NCI-H524 treated with DMSO at 0.1 percent for 48 hours (cell line): ENCODE data around the gene ZNF236.
"Not testable (repeated sequence)": the region's sequence is repeated elsewhere in the genome, so short reads cannot be mapped to it uniquely, and the experiment has no call there.

Source experiments
- DNase-seq: peaks from one replicate; lab custom pipeline; 2025; lab: John Stamatoyannopoulos, UW

ZNF236 gene

DNA sequence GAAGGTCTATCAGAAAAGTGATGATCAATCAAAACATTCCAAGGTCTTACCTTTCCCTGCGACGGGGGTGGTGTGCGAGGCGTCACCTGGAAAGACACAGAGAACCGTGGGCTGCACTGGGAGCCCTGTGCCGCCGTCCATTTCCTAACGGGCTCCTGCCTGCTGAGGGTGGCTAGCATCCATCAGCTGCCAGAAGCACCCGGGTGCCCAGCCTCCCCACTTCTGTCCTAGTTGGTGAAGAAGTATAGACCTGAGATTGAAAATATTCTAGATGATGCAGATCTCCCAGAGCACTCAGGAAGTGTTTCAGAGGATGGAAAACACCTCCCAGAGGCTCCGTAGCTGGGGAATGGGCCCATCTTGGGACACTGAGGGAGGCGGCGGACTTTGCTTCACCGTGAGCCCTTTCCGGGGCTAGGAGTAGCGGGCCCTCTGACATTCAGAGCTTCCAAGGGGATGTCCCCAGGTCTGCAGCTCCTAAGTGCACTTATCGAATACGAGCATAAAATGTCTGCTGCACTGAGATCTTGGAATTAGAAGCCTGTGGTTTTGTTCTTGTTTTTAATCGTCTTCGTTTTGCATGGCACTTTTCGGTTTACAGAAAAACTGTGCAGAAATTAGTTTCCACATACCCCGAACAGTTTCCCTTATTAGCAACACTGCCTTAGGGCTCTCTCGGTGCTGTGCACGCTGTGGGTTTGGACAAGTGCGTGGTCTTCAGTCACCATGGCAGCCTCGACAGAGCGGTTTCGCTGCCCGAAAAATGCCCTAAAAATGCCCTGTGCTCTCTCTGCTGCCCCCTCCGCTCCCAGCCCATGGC lies 166.7 kb downstream of the ZNF236 start:
- no peak for DNase-seq

DNA sequence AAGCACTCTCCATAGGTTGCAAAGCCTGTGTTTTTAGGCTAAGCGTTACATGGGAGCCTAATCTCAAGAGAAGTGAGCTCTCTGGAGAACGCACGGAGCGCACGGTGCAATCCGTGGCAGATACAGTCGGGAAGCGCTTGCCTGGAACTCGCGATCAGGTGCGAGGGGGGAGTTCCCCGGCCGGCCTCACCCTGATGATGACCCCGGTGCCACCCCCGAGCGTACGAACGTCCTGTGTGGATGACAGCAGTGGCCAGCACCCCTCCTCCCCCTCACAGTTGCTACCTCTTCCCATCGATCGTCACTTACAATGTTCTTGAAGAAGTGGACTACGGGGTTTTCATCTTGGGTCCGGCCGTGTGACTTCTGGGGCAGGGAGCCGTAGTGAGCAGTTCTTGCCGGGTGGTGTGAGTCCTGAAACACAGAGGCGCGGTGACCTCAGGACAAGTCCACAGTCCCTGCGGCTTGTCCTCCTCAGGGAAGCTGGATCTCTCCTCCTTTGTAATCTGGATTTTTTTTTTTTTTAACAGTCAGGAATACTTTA lies 167.4 kb downstream of the ZNF236 start:
- no peak for DNase-seq

DNA sequence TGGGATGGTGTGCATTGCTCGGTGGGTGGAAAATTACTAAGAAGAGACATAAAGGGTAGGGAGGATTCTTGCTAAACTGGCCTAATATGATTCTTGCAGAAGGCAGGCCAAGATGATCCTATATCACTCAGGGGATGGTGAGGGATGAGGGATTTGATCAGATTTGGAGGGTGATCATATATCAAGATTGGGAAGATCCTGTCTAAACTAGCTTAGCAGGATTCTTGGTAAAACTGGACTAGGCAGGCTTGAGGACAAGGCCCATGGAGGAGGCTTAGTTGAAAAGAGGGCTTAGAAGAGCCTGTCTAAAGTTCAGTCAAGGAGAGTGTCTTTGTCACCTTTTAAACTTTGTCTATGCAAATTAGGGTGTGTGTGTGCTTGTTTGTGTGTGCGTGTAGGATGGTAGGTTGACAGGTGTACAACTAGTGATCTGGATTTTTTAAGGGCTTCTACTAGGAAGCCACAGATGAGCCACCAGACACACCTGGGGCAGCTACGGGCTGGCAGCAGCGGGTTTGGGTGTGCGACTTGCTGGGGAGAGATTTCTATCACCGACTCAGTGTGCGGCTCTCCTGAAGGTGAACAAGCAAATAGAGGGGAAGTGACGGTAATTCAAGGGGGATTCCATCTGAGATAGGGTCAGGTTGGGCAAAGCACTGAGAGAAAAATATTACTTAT lies 168.1 kb downstream of the ZNF236 start:
- DNase-seq, result not testable (repeated sequence)

DNA sequence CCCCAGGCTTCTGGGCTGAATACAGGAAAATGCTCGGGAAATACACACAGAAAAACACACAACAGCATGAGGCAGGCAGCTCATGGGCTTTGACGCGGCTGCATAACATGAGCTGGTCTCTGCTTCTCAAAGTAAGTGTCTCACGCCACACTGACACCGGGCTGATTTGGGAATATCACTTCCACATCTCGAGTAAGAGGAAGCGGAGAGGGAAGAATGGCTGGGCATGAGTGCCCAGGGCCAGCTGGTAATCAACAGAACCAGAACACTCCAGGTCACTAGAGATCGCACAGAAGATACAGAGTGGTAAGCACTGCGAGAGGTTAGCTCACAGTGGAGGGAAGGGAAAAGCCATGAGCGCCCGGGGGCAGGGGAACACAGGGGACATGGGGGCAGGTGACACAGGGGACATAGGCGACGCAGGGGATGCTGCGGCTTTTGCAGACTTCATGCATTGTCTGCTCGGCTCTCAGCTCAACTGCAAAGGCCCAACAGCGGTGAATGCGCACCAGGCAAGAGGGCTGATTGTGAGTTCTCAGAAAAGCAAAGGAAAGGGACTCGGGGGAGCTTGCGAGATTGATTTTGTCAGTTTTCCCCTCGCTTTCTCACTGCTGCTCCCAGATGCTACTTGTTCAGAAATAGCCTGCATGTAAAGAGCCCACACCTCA lies 168.8 kb downstream of the ZNF236 start:
- DNase-seq, result no peak

DNA sequence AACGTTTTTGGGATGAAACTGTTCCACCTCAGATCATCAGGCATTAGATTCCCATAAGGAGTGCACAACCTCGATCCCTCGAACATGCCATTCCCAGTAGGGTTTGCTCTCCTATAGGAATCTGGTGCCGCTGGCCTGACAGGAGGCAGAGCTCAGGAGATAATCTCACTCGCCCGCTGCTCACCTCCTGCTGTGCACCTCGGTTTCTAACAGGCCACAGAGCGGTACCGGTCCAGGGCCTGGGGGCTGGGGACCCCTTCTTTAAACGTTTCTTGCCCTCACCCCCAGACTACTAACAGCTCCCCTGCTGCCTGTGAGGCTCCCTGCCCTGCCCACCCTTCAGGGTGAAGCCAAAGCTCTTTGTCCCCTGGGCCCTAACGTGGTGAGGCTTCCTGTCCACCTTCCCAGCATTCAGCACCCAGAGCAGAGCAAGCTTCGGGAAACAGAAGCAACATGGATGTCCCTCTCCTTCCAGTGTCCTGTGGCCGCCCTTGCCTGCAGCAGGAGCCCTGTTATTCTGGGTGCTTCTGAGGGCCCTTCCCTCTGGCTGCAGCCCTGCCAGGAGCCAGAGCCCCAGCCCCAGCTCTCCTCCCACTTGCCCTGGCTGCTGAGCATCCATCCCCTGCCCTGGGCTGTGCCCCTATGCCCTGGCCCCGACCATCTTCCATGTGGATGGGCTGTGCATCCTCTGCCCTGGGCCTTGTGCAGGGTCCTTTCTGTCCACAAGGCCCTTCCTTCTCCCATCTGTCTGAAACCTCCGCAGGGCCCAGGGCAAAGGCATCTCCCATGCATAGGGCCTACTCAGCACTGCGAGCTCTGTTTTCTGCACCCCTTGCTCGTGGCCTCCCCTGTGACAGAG lies 170.1 kb downstream of the ZNF236 start:
- DNase-seq, result no peak

DNA sequence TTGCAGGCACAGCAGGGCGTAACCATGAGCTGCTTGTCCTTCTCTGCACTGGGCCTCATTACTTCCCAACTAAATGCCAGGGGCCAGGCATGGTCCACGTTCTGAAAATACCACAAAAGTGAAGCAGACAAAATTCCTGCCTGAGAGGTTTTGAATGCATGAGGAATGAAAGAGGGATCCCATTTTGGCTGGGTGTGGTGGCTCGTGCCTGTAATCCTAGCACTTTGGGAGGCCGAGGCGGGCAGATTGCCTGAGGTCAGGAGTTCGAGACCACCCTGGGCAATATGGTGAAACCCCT lies 170.7 kb downstream of the ZNF236 start:
- DNase-seq, result no peak

DNA sequence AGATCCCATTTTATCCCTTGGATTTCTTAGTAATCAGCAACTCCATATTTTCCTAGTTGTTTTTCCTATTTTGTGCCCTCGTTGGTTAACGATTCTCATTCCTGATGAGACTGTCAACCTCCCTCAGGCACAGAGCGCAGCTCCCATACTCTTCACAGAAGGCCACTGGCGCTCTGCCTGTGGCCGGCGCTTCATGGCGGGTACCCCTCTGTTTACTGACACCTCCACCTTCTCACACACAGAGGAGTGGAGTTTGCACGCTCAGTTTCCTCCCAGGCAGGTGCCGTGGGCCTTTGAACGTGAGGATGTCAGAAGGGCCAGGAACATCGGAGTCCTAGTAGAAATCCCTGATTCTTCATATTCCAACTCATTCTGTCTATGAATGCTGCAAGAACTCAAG lies 171.2 kb downstream of the ZNF236 start:
- no peak for DNase-seq

DNA sequence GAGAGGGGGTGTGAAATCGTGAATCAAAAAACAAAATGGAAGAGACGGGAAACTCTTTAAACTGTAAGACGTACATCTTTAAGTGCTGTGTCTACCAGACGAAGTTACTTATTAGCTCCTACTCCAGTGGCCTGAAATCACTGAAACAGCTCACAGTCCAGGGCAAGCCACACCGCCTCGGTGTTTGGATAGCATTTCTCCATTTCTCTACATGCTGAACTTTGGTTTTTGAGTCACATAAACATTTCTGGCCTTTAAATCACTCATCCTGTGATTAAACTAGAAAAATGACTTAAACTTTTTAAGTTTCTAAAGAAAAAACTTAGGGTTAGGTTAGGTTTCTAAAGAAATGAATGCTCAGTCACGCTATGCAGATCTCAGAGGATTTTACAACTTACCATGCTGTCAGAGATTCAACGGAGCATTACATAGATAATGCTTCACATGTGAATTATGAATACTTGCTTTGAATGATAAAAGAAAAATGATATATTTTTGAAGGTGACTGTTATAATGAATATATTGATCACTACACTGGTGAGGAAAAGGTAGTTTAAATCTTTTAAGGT lies 171.8 kb downstream of the ZNF236 start:
- no peak for DNase-seq

DNA sequence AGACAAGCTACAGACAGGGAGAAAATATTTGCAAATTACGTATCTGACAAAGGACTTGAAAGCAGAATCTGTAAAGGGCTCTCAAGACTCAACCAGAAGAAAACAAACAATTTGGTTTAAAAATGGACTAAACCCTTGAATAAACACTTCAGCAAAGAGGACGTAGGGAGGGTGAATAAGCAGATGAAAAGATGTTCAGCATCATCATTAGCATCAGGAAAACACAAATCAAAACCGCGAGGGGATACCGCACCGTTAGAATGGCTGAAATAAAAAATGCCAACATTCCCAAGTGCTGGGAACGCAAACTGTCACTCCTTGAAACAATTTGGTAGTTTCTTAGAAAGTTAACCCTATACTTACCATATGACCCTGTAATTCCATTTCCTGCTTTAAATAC lies 173.5 kb downstream of the ZNF236 start:
- DNase-seq, result no peak

DNA sequence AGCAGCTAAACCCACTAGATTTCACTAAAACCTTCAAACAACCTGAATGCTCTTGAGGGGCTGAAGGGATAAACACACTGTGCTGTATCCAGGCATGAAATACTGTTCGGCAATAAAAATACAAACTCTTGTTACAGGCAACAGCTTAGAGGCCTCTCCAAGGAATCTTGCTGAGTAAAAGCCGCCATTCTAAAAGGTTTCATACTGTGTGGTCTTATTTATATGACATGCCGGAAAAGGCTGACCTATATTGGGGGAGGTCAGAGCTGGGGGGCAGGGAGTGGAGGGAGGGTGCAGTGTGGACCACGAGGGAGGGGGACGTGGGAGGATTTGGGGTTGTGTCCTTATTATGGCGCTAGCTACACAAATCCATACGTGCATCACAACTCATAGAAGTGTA lies 174.1 kb downstream of the ZNF236 start:
- DNase-seq, result no peak

DNA sequence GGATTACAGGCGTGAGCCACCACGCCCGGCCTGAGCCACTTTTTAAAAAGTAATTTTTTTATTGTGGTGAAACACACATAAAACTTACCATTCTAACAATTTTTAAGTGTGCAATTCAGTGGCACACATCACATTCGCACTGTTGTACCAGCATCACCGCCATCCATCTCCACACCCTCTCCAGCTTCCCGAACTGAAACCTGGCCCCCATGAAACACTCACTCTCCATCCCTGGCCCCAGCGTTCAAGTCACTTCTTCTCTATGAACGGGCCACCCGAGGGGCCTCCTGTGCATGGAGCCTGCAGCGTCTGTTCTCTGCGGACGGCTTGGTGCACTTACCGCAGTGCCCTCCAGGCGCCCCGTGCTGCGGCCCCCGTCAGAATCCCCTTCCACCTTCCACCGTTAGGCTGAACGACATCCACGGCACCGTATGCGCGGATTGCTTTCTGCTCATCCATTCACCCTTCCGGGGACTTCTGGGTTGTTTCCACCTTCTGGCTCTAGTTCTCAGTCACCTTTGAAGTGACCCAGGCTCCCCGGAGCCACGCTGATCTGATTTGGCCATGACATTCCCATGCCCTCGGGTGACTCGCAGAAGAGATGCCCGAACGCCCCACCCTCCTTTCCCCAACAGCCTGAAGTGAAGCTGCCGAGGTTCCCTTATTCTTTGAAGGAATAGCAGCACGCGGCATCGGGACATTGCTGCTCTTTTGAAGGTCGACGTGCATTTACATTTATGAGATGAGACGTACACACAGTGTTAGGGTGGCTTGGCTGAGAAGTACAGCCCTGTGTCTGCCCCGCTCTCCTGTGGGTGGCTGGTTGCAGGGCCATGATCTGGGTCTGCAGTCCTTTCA lies 175.8 kb downstream of the ZNF236 start:
- no peak for DNase-seq

DNA sequence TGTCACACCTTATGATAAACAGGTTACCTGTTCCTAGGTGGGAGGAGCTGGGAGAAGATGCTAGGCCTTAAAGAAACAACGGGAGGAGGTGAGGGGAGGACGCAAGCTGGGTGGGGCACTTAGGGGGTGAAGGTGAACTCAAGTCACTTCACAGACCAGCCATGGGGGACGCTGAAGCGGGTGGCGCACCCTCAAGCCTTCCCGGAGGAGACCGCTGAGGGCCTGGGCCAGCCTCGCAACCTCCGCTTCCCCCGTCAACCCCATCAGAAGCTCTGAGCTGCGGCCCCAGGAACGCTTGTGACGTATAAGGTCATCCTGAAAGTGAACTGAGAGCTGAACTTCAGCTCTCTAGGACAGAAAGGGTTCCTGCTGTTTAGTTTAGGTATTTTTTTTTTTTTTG lies 176.7 kb downstream of the ZNF236 start:
- no peak for DNase-seq

DNA sequence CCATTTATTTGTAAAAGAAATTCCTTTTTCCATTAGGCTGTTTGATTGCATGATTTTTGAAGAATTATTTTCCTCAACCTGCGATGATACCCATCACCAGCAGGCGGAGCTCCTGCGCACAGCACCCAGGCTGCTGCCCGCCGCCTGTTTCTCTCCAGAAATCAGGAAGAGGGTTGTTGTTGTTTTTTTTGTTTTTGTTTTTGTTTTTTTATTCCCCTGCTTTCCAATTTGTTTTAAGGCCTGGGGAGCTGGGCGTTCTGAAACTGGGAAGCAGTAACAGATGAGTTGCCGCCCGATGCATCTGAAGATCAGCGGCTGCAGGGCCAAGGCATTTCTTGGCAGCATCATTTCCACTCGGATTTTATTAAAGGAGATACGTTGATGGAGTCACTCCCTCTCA lies 178.2 kb downstream of the ZNF236 start:
- no peak for DNase-seq

DNA sequence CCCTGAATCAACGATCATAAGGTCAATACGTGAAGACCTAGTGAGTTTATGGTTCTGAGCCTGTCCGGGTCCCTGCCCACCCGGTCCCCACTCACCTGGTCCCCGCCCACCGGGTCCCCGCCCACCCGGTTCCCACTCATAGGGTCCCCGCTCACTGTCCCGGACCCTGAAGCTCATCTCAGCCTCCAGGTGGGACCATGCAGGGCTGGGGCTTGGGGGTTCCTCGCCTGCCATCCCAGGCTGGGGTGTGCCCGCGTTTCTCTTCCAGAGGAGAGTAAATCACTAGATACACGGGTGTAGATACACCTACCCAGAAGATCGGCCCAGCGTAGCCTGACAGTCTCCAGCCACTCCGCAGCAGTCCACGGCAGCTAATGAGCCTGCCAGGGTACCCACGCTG lies 178.7 kb downstream of the ZNF236 start:
- DNase-seq, result no peak

DNA sequence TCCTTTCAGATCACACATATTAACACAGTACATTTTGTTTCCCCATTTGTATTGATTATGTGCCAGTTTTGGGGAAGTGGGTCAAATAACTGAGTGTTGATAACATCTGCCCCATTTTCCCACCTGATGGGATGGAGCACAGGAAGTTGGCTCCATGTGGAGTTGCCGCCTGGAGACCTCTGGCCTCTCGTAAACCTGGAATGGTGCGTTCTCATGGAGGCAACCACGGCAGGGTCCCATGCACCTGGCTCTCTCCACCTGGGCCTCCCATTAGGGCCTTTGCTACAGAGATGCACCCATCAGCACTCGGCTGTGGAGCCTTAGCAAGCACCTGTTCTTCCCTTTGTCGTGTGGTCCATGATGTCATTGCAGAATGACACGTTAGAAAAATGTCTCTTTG lies 179.6 kb downstream of the ZNF236 start:
- no peak for DNase-seq

DNA sequence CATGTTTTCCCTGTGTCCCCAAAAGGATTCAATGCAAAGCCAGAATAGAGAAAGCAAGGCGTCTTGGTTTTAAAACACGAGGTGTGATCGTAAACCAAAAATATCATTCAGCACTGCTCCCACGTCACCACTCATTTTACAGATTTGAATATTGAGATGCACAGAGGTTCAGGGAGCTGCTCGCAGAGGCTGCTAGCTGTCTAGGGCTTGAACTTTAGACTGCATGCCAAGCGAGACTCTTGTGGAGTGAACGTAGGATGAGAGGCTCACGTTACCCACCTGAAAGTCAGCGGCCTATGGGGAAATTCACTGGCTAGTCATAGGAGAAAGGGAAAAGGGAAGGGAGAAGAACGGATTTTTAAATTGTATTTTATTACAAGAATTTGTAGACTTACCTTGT lies 180.1 kb downstream of the ZNF236 start:
- DNase-seq, result no peak

DNA sequence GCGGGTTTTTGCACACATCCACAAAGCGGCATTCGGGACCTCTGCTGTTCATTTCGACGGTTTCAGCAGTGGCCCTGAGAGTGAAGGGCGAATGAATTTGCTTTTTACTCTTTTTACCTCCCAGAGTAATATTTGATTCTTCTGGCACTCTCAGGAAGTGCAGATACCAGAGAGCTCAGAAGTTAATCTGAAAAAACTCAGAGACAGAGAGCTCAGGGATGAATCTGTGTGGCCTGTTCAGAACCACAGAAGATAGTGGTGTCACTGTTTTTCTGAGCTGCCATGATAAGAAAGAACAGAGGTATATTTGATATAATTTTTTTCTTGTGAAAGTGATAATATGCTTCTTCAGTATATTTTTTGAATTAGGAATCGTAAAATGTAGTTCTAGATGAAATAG lies 181.0 kb downstream of the ZNF236 start:
- DNase-seq, result no peak

DNA sequence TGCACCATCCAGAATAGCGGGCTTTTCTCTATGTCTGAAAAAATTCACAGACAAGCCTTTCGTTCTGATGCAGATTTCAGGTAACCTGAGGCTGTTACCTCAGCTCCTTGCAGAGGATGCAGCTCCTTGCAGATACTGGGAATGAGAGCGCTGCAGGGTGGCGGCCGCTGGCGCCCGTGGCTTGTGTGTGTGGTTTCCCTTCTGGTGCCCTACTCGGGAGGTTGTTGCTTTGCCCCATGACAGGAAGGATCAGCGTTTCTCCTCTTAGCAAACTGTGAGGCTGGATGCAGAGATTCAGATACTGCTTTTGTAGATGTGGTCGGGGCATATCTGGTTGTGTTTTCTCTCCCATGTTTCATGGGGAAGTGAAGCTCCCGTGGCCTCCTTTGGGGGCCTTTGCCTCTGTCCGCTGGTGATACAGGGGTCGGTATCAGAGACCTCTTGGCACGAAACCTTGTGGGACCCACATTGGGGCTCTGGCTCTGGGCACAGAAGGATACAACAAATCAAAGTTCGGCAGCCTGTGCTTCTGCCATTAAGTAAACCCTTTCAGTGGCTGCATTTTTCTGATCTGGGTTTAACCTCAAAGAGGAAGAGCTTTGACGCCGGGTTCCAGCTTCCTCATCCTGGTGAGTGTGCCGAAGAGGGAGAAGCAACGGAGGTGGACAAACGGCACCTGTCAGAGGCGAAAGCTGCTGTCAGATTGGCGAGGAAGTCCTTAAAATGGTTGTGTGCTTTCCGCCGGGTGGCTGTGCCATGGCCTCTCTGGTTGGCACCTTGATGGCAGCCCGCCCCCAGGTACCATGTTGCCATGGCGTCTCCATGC lies 182.4 kb downstream of the ZNF236 start:
- DNase-seq, result no peak

DNA sequence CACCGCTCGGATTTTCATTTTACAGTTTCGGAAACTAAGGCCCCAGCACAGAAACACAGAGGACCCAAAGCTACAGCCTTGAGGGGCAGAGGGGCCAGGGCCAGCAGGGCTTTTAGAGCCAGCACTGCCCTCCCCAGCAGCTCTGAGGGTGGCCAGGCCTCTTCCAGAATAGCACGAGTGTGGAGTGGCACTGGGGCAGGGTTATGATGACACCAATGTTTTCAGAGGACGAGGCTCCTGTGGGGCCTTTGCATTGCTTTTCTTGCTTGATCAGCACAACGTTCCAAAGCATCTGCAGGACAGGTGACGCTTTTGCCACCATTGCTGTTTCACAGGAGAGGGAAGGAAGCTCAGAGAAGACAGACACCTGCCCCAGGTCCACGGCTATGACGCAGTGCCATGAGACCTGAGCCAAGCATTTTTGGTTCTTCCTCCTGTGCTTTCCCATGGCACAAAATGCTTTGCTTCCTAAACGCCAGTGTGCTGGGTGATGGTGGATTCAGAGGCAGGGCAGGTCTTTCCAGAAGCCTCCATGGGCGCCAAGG lies 183.4 kb downstream of the ZNF236 start:
- DNase-seq, result no peak
